Endothelial cell of umbilical vein (primary cell): ENCODE measurements around the gene CHRM3. TPM values are rescaled to one million over a fixed set of nuclear protein-coding genes. Genes with fewer than 3 reads are reported as not detected.

ENCODE experiments used
- BruUV-seq: library from RNA; stranded (reverse); fragments of 400-500 nt; replicated peaks from 2 replicates; lab custom pipeline; 2021; lab: Mats Ljungman, UMichigan
- CTCF ChIA-PET: fragments of 300-600, 350-600 bp; sonication (Branson Sonifier 250); formaldehyde crosslinking; loops from one replicate; lab custom pipeline; 2021; ENCODE audit warnings: antibody characterized with exemption, inconsistent platforms; lab: Charles Lee
- POLR2A ChIA-PET: fragments of 300-600, 350-600 bp; sonication (Branson Sonifier 250); formaldehyde crosslinking; loops from one replicate; lab custom pipeline; 2021; ENCODE audit warnings: antibody characterized with exemption, inconsistent platforms; lab: Charles Lee
- DNase-seq: peaks from one replicate; pipeline ENCODE4 v3.0.0-alpha.2; 2011; ENCODE audit warnings: low read depth, low spot score
- FAIRE-seq: peaks from 2 replicates; lab custom pipeline; 2011; peaks lifted over from hg19 to GRCh38; lab: Jason Lieb, UNC
- H2AFZ ChIP-seq: 2 replicates; pipeline ENCODE4 v1.6.0; 2012; ENCODE audit warnings: low read depth, low read length, control low read depth, inconsistent platforms
- H3K27ac ChIP-seq: 2 replicates; pipeline ENCODE4 v1.5.1; 2011; ENCODE audit warnings: low read depth, mild to moderate bottlenecking, control low read depth, low read length, moderate library complexity; ENCODE audit not compliant: insufficient read depth
- H3K27me3 ChIP-seq, 2 experiments: 2 replicates each; pipeline versions ENCODE4 v1.6.0 to v1.6.1; 2011; ENCODE audit warnings: low read length in 2 of 2, mixed read lengths in 1 of 2; ENCODE audit not compliant: control insufficient read depth in 2 of 2, insufficient read depth in 2 of 2
- H3K36me3 ChIP-seq, 2 experiments: 2 replicates in 1 of 2; 3 replicates in 1 of 2; pipeline ENCODE4 v1.5.1; 2011; ENCODE audit warnings: low read length in 2 of 2, mild to moderate bottlenecking in 1 of 2, moderate library complexity in 1 of 2; ENCODE audit not compliant: control insufficient read depth in 2 of 2, insufficient read depth in 2 of 2; ENCODE audit errors: extremely low read depth in 1 of 2
- H3K4me1 ChIP-seq: 3 replicates; pipeline ENCODE4 v1.5.1; 2011; ENCODE audit warnings: mild to moderate bottlenecking, low read length; ENCODE audit not compliant: control insufficient read depth, insufficient read depth; ENCODE audit errors: extremely low read depth
- H3K4me2 ChIP-seq: 2 replicates; pipeline ENCODE4 v1.6.1; 2011; ENCODE audit warnings: low read length, control low read depth, mixed read lengths; ENCODE audit not compliant: insufficient read depth
- H3K4me3 ChIP-seq, 3 experiments: fragments of 200-600 bp in 1 of 3; sonication (generic), shearing (Covaris generic) in 1 of 3; replicated peaks in 1 of 3; 2 replicates each; pipeline ENCODE4 v1.5.1; 2011 to 2016; ENCODE audit warnings: control low read depth in 3 of 3, low read length in 3 of 3, mild to moderate bottlenecking in 2 of 3, inconsistent platforms in 1 of 3, low read depth in 1 of 3, moderate library complexity in 1 of 3; ENCODE audit not compliant: insufficient read depth in 1 of 3
- H3K79me2 ChIP-seq: 2 replicates; pipeline ENCODE4 v1.6.0; 2012; ENCODE audit warnings: low read length, inconsistent platforms; ENCODE audit not compliant: control insufficient read depth, insufficient read depth
- H3K9ac ChIP-seq: replicated peaks from 2 replicates; pipeline ENCODE3; 2011; ENCODE audit warnings: low read length, control low read depth; ENCODE audit not compliant: insufficient read depth; ENCODE audit errors: extremely low read depth
- H3K9me1 ChIP-seq: replicated peaks from 3 replicates; pipeline ENCODE4 v1.6.0; 2011; ENCODE audit warnings: mild to moderate bottlenecking, low read length; ENCODE audit not compliant: control insufficient read depth, insufficient read depth; ENCODE audit errors: extremely low read depth
- H3K9me3 ChIP-seq: replicated peaks from 2 replicates; pipeline ENCODE4 v1.5.1; 2012; ENCODE audit warnings: low read length, inconsistent platforms; ENCODE audit not compliant: control insufficient read depth, insufficient read depth
- H4K20me1 ChIP-seq: replicated peaks from 2 replicates; pipeline ENCODE3; 2011; ENCODE audit warnings: mild to moderate bottlenecking, low read length; ENCODE audit not compliant: control insufficient read depth, insufficient read depth; ENCODE audit errors: extremely low read depth
- CTCF ChIP-seq, 2 donors: IDR thresholded peaks; 1 replicate in 1 of 2; 2 replicates in 1 of 2; pipeline ENCODE4 v1.5.1; 2011; ENCODE audit warnings: low read length in 2 of 2, mild to moderate bottlenecking in 2 of 2, moderate library complexity in 2 of 2, control low read depth in 1 of 2, inconsistent platforms in 1 of 2, low read depth in 1 of 2; ENCODE audit not compliant: insufficient read depth in 1 of 2; ENCODE audit errors: extremely low read depth in 1 of 2
- EZH2 ChIP-seq: IDR thresholded peaks from 2 replicates; pipeline ENCODE4 v1.6.1; 2012; ENCODE audit warnings: borderline replicate concordance, low read depth, mild to moderate bottlenecking, moderate library complexity, low read length, inconsistent platforms; ENCODE audit not compliant: severe bottlenecking
- FOS ChIP-seq: IDR thresholded peaks from 2 replicates; pipeline ENCODE4 v1.6.1; 2011; ENCODE audit warnings: mild to moderate bottlenecking, low read length, moderate library complexity, borderline replicate concordance; ENCODE audit not compliant: insufficient read depth
- GATA2 ChIP-seq: IDR thresholded peaks from 2 replicates; pipeline ENCODE4 v1.7.0; 2011; ENCODE audit warnings: low read depth, mild to moderate bottlenecking, moderate library complexity, mixed read lengths, low read length; ENCODE audit not compliant: insufficient read length, insufficient read depth
- JUN ChIP-seq: IDR thresholded peaks from 2 replicates; pipeline ENCODE4 v1.6.1; 2011; ENCODE audit warnings: borderline replicate concordance, low read depth; ENCODE audit not compliant: insufficient read length, insufficient read depth
- MAX ChIP-seq: IDR thresholded peaks from 2 replicates; pipeline ENCODE4 v1.6.1; 2011; ENCODE audit not compliant: insufficient read depth, insufficient read length
- MYC ChIP-seq: IDR thresholded peaks from one replicate; pipeline ENCODE4 v1.6.1; 2011; ENCODE audit warnings: mild to moderate bottlenecking, low read depth, low read length
- POLR2A ChIP-seq: IDR thresholded peaks from 2 replicates; pipeline ENCODE4 v1.6.1; 2012; ENCODE audit warnings: low read depth, mild to moderate bottlenecking, control low read depth, low read length
- POLR2AphosphoS5 ChIP-seq: IDR thresholded peaks from 2 replicates; pipeline ENCODE4 v1.6.1; 2012; ENCODE audit warnings: low read depth, mild to moderate bottlenecking, control low read depth, low read length, moderate library complexity; ENCODE audit not compliant: insufficient read depth
- dilution Hi-C: fragments of 300-500 bp; cut with MboI; formaldehyde crosslinking; loops from one replicate; pipeline ENCODE4 v1.15.0; 2019; ENCODE audit warnings: low sequenced_read_pairs; ENCODE audit not compliant: extremely low pct_ligation_motif_present
- intact Hi-C: fragments of 100-400 bp; cut with micrococcal nuclease; formaldehyde crosslinking; loops from one replicate; pipeline ENCODE4 v1.10.0; 2022
- polyA plus RNA-seq, 4 experiments: library from polyadenylated mRNA; depleted of rRNA in 3 of 4; stranded (reverse) in 3 of 4; unstranded in 1 of 4; fragments of >200 nt; gene quantifications; 2 replicates each; pipeline versions ENCODE4 v1.2.1 to v1.2.3, GENCODE V29; 2011 to 2012; ENCODE audit warnings: missing spikeins in 1 of 4
- total RNA-seq: library from RNA; stranded (reverse); gene quantifications from 2 replicates; pipeline ENCODE4 v1.2.3, GENCODE V29; 2021

CHRM3 gene
- total and polyA plus RNA-seq, 2 donors (not counting 3 experiments of a cell fraction or from before 2014, with no cell fraction given): not detected

GRCh38 chr1:239363930-239364329 is 22.4 kb upstream of the CHRM3 start:
- no peak for DNase-seq
- Histone ChIP-seq H3K9me3 (peaks cover 3% of the 10 kb centered on the region), H3K9ac (no peak overlapping the region), H4K20me1 (no peaks in the 10 kb centered on the region), H3K79me2 (no peaks in the 10 kb centered on the region), H2AFZ (no peak overlapping the region), H3K4me2 (no peak overlapping the region), H3K4me3 (no peak overlapping the region), H3K4me1 (no peaks in the 10 kb centered on the region), H3K27ac (no peak overlapping the region), H3K36me3 (no peaks in the 10 kb centered on the region), H3K27me3 (no peaks in the 10 kb centered on the region), H3K9me1 (no peaks in the 10 kb centered on the region)
- dilution Hi-C loops: no loop called here
- intact Hi-C loops: no loop called here
- FAIRE-seq: no peak
- CTCF ChIA-PET: no interaction called here
- TF ChIP-seq JUN: no peak
- TF ChIP-seq MYC: no peak
- TF ChIP-seq FOS: no peak
- POLR2A ChIA-PET: no interaction called here
- no TSS peak for BruUV-seq

GRCh38 chr1:239367196-239367810 is 19.1 kb upstream of the CHRM3 start:
- H3K36me3 ChIP-seq: no peaks in the 10 kb centered on the region
- H2AFZ ChIP-seq: no peak overlapping the region
- no peaks in the 10 kb centered on the region for H3K4me1 ChIP-seq
- FAIRE-seq (no peak), DNase-seq (no peak)
- H3K27me3 ChIP-seq: no peaks in the 10 kb centered on the region
- H4K20me1 ChIP-seq: no peaks in the 10 kb centered on the region
- CTCF ChIA-PET: no interaction called here
- intact Hi-C loops: no loop called here
- no peak overlapping the region for H3K9ac ChIP-seq
- H3K79me2 ChIP-seq: no peaks in the 10 kb centered on the region
- POLR2A ChIA-PET: no interaction called here
- no peaks in the 10 kb centered on the region for H3K9me1 ChIP-seq
- H3K4me2 ChIP-seq: no peak overlapping the region
- dilution Hi-C loops: no loop called here
- H3K27ac ChIP-seq: no peak overlapping the region
- H3K9me3 ChIP-seq: peaks cover 3% of the 10 kb centered on the region
- BruUV-seq: no TSS peak
- H3K4me3 ChIP-seq: no peak overlapping the region
- TF ChIP-seq POLR2A: no peak
- TF ChIP-seq CTCF (IDR thresholded peaks at IDR 0.05; ENCODE audit: extremely low read depth in 1 of 2, insufficient read depth in 1 of 2, low read depth in 1 of 2, low read length in 2 of 2): no peak
- TF ChIP-seq GATA2: no peak
- TF ChIP-seq POLR2AphosphoS5: no peak
- no peak for TF ChIP-seq MAX
- TF ChIP-seq EZH2: no peak
- TF ChIP-seq JUN: no peak
- TF ChIP-seq MYC: no peak
- no peak for TF ChIP-seq FOS
